NCI-H1930 (cell line): ENCODE data around the gene SEC16B.

Experiments
- DNase-seq, 2 experiments: peaks; one replicate each; lab custom pipeline; 2025; lab: John Stamatoyannopoulos, UW

SEC16B gene

GRCh38 chr1:177902266-177902665, 67.6 kb downstream of the SEC16B start:
- no peak for DNase-seq

GRCh38 chr1:177897998-177898654, 71.7 kb downstream of the SEC16B start:
- no peak for DNase-seq

GRCh38 chr1:177897281-177897997, 72.4 kb downstream of the SEC16B start:
- DNase-seq, result no peak
